MM.1S (cell line): Measurements from ENCODE around the gene DZANK1.
"Not testable (repeated sequence)": the region's sequence is repeated elsewhere in the genome, so short reads cannot be mapped to it uniquely, and the experiment has no call there.

Experiments used
- DNase-seq: peaks from one replicate; pipeline ENCODE4 v3.0.0-alpha.2; 2015
- H2AFZ ChIP-seq: fragments of 300-600 bp; sonication (generic); 2 replicates; pipeline ENCODE4 v1.6.0; 2016; ENCODE audit warnings: antibody characterized with exemption, low read length
- H3F3A ChIP-seq: fragments of 300-600 bp; sonication (generic); 2 replicates; pipeline ENCODE4 v1.6.1; 2016; ENCODE audit warnings: mild to moderate bottlenecking, antibody characterized with exemption, low read length, moderate library complexity, mixed read lengths; ENCODE audit not compliant: insufficient read depth
- H3K27ac ChIP-seq: fragments of 300-600 bp; sonication (generic); 2 replicates; pipeline ENCODE4 v1.5.1; 2016; ENCODE audit warnings: mild to moderate bottlenecking, low read length
- H3K27me3 ChIP-seq: fragments of 300-600 bp; sonication (generic); replicated peaks from 2 replicates; pipeline ENCODE4 v1.6.0; 2016; ENCODE audit warnings: low read length; ENCODE audit not compliant: insufficient read depth
- H3K36me3 ChIP-seq: fragments of 300-600 bp; sonication (generic); replicated peaks from 2 replicates; pipeline ENCODE4 v1.6.1; 2016; ENCODE audit warnings: mild to moderate bottlenecking, low read length, mixed read lengths; ENCODE audit not compliant: insufficient read depth
- H3K4me1 ChIP-seq: fragments of 300-600 bp; sonication (generic); 2 replicates; pipeline ENCODE4 v1.6.1; 2016; ENCODE audit warnings: low read length, mixed read lengths
- H3K4me2 ChIP-seq: fragments of 300-600 bp; sonication (generic); 2 replicates; pipeline ENCODE4 v1.6.0; 2016; ENCODE audit warnings: low read depth, low read length
- H3K4me3 ChIP-seq: fragments of 300-600 bp; sonication (generic); 2 replicates; pipeline ENCODE4 v1.5.1; 2016; ENCODE audit warnings: low read length, mixed read lengths
- H3K79me2 ChIP-seq: fragments of 300-600 bp; sonication (generic); 2 replicates; pipeline ENCODE4 v1.6.1; 2016; ENCODE audit warnings: mixed run types, low read length, mixed read lengths
- H3K9ac ChIP-seq: fragments of 300-600 bp; sonication (generic); 2 replicates; pipeline ENCODE4 v1.6.1; 2016; ENCODE audit warnings: low read length, mixed read lengths
- H3K9me2 ChIP-seq: fragments of 300-600 bp; sonication (generic); replicated peaks from 2 replicates; pipeline ENCODE4 v1.6.1; 2016; ENCODE audit warnings: mild to moderate bottlenecking, low read length, mixed read lengths; ENCODE audit not compliant: insufficient read depth
- H3K9me3 ChIP-seq: fragments of 300-600 bp; sonication (generic); replicated peaks from 2 replicates; pipeline ENCODE4 v1.6.1; 2016; ENCODE audit warnings: mild to moderate bottlenecking, low read length, mixed read lengths; ENCODE audit not compliant: insufficient read depth
- H4K20me1 ChIP-seq: fragments of 300-600 bp; sonication (generic); 2 replicates; pipeline ENCODE4 v1.6.1; 2016; ENCODE audit warnings: mild to moderate bottlenecking, low read length, moderate library complexity, mixed read lengths; ENCODE audit not compliant: insufficient read depth
- EZH2 ChIP-seq: fragments of 300-600 bp; sonication (generic); optimal IDR thresholded peaks from 2 replicates; pipeline ENCODE3; 2017; ENCODE audit warnings: low read depth, mild to moderate bottlenecking, antibody characterized with exemption, low read length, mixed read lengths
- EZH2phosphoT487 ChIP-seq: fragments of 300-600 bp; sonication (generic); IDR thresholded peaks from 2 replicates; pipeline ENCODE4 v1.6.1; 2018; ENCODE audit warnings: antibody characterized with exemption, low read length
- TF ChIP-seq, protein P1 (sequence below): fragments of 300-600 bp; sonication (generic); IDR thresholded peaks from 2 replicates; pipeline ENCODE4 v1.5.1; 2016; ENCODE audit warnings: antibody characterized with exemption, low read length, mixed read lengths

Gene DZANK1

DNA sequence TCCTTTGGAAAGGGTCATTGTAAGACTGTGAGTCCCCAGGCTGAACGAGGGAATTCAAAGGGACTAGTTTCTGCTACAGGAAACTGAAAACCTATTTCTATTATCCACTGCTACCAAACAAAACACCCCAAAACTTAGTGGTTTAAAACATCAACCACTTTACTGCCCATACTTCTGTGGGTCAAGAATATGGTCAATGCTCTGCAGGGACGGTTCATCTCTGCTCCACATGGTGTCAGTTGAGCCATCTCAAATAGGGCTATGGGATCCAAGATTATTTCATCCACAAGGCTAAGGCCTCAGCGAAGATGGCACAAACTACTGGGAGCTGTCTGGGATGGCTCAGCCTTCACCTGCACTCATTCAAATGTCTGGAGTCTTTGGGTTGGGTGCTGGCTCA, 65.5 kb downstream of the DZANK1 start:
- no peak overlapping the region for H3K4me3 ChIP-seq
- H3K36me3 ChIP-seq, result no peaks in the 10 kb centered on the region
- no peak overlapping the region for H2AFZ ChIP-seq
- H3K4me1 ChIP-seq, result no peaks in the 10 kb centered on the region
- no peak overlapping the region for H3K9ac ChIP-seq
- H4K20me1 ChIP-seq, result no peaks in the 10 kb centered on the region
- H3K9me3 ChIP-seq, result no peaks in the 10 kb centered on the region
- H3F3A ChIP-seq, result no peaks in the 10 kb centered on the region
- H3K4me2 ChIP-seq, result no peak overlapping the region
- TF ChIP-seq, protein P1, sequence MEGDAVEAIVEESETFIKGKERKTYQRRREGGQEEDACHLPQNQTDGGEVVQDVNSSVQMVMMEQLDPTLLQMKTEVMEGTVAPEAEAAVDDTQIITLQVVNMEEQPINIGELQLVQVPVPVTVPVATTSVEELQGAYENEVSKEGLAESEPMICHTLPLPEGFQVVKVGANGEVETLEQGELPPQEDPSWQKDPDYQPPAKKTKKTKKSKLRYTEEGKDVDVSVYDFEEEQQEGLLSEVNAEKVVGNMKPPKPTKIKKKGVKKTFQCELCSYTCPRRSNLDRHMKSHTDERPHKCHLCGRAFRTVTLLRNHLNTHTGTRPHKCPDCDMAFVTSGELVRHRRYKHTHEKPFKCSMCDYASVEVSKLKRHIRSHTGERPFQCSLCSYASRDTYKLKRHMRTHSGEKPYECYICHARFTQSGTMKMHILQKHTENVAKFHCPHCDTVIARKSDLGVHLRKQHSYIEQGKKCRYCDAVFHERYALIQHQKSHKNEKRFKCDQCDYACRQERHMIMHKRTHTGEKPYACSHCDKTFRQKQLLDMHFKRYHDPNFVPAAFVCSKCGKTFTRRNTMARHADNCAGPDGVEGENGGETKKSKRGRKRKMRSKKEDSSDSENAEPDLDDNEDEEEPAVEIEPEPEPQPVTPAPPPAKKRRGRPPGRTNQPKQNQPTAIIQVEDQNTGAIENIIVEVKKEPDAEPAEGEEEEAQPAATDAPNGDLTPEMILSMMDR, result no peak
- no peak for TF ChIP-seq EZH2
- no peak for DNase-seq
- no peak overlapping the region for H3K27ac ChIP-seq
- H3K79me2 ChIP-seq, result no peaks in the 10 kb centered on the region
- no peaks in the 10 kb centered on the region for H3K9me2 ChIP-seq
- no peaks in the 10 kb centered on the region for H3K27me3 ChIP-seq

GRCh38 chr20:18400460-18400859, 66.4 kb downstream of the DZANK1 start:
- H3K79me2 ChIP-seq, result no peaks in the 10 kb centered on the region
- TF ChIP-seq EZH2, result no peak
- TF ChIP-seq, protein P1, result no peak
- TF ChIP-seq EZH2phosphoT487, result no peak
- H3K4me2 ChIP-seq, result no peak overlapping the region
- no peaks in the 10 kb centered on the region for H3K4me1 ChIP-seq
- H4K20me1 ChIP-seq, result no peaks in the 10 kb centered on the region
- no peaks in the 10 kb centered on the region for H3K27me3 ChIP-seq
- H3K4me3 ChIP-seq, result no peak overlapping the region
- no peaks in the 10 kb centered on the region for H3K36me3 ChIP-seq
- no peaks in the 10 kb centered on the region for H3K9me3 ChIP-seq
- H3K9me2 ChIP-seq, result no peaks in the 10 kb centered on the region
- no peak overlapping the region for H3K27ac ChIP-seq
- no peaks in the 10 kb centered on the region for H3F3A ChIP-seq
- no peak for DNase-seq
- H2AFZ ChIP-seq, result no peak overlapping the region
- no peak overlapping the region for H3K9ac ChIP-seq

DNA sequence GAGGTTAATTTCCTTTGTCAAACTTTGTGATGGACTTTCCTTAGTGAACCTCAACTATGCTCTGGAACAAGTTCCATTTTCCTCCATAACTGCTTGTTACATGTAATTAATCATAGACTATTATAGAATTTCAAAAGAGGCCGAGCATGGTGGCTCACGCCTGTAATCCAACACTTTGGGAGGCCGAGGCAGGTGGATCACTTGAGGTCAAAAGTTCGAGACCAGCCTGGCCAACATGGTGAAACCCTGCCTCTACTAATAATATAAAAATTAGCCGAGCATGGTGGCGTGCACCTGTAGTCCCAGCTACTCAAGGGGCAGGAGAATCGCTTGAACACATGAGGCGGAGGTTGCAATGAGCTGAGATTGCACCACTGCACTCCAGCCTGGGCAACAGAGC, 68.1 kb downstream of the DZANK1 start:
- not testable (repeated sequence) for H3K4me2 ChIP-seq, H3K9me2 ChIP-seq, H3K4me3 ChIP-seq, H3K79me2 ChIP-seq, H3K9me3 ChIP-seq, DNase-seq, H2AFZ ChIP-seq, H3K36me3 ChIP-seq, H3K4me1 ChIP-seq, H3K27me3 ChIP-seq, H3K27ac ChIP-seq, H3F3A ChIP-seq, H4K20me1 ChIP-seq, H3K9ac ChIP-seq

GRCh38 chr20:18397030-18397429, 69.8 kb downstream of the DZANK1 start:
- Histone ChIP-seq H3K36me3 (no peaks in the 10 kb centered on the region), H3F3A (no peaks in the 10 kb centered on the region), H3K4me3 (no peak overlapping the region), H3K4me1 (no peaks in the 10 kb centered on the region), H3K9ac (no peak overlapping the region), H3K4me2 (no peak overlapping the region), H3K27ac (no peak overlapping the region), H3K27me3 (no peaks in the 10 kb centered on the region), H3K9me2 (no peaks in the 10 kb centered on the region), H2AFZ (no peak overlapping the region), H3K79me2 (no peaks in the 10 kb centered on the region), H4K20me1 (no peaks in the 10 kb centered on the region), H3K9me3 (no peaks in the 10 kb centered on the region)
- no peak for DNase-seq
- TF ChIP-seq EZH2 (no peak), EZH2phosphoT487 (no peak)
- TF ChIP-seq, protein P1, result no peak
